Activated naive CD4-positive, alpha-beta T cell treated with anti-CD3 and anti-CD28 coated beads for 36 hours (primary cell): ENCODE results near the gene ADI1. TPM values are rescaled to one million over a fixed set of nuclear protein-coding genes. Genes with fewer than 3 reads are reported as not detected.

Source experiments
- CTCF ChIA-PET: fragments of 350-600 bp; sonication (Branson Sonifier 250); formaldehyde crosslinking; loops from one replicate; lab custom pipeline; 2021; ENCODE audit warnings: antibody characterized with exemption; lab: Charles Lee
- DNase-seq: peaks from one replicate; pipeline ENCODE4 v3.0.0-alpha.2; 2020
- H3K27ac Mint-ChIP-seq: one replicate; pipeline ENCODE4 v1.8.0; 2021; ENCODE audit warnings: mild to moderate bottlenecking, mixed read lengths
- H3K27me3 Mint-ChIP-seq: one replicate; pipeline ENCODE4 v1.8.0; 2021; ENCODE audit warnings: low read depth, mixed read lengths
- H3K36me3 Mint-ChIP-seq: one replicate; pipeline ENCODE4 v1.8.0; 2021; ENCODE audit warnings: low read depth, mixed read lengths
- H3K4me1 Mint-ChIP-seq: one replicate; pipeline ENCODE4 v1.8.0; 2021; ENCODE audit warnings: low read depth, mixed read lengths
- H3K4me3 Mint-ChIP-seq: one replicate; pipeline ENCODE4 v1.8.0; 2021; ENCODE audit warnings: mild to moderate bottlenecking, moderate library complexity, mixed read lengths
- H3K9me3 Mint-ChIP-seq: one replicate; pipeline ENCODE4 v1.8.0; 2021; ENCODE audit warnings: mixed read lengths
- intact Hi-C: fragments of 100-400 bp; cut with micrococcal nuclease; formaldehyde crosslinking; loops from one replicate; pipeline ENCODE4 v1.15.1; 2023
- total RNA-seq, 2 experiments: library from RNA; stranded (reverse); gene quantifications; one replicate each; pipeline ENCODE4 v1.2.3, GENCODE V29; 2021

Gene ADI1
- total RNA-seq, 2 experiments from 2014 or later, result 45.6 to 49.8 TPM

- no peak overlapping the region for H3K4me3 Mint-ChIP-seq
- intact Hi-C loops, result no loop called here
- no peak overlapping the region for H3K27ac Mint-ChIP-seq
- DNase-seq, result no peak
- no peaks in the 10 kb centered on the region for H3K27me3 Mint-ChIP-seq
- H3K4me1 Mint-ChIP-seq, result no peaks in the 10 kb centered on the region
- peaks cover 8% of the 10 kb centered on the region for H3K36me3 Mint-ChIP-seq
- no peaks in the 10 kb centered on the region for H3K9me3 Mint-ChIP-seq
- CTCF ChIA-PET, result no interaction called here
Observed at GRCh38 chr2:3489764-3490115, 29.6 kb downstream of the ADI1 start.

- Mint-ChIP-seq H3K4me1 (no peaks in the 10 kb centered on the region), H3K4me3 (no peak overlapping the region), H3K36me3 (peaks cover 8% of the 10 kb centered on the region), H3K9me3 (no peaks in the 10 kb centered on the region), H3K27me3 (no peaks in the 10 kb centered on the region), H3K27ac (no peak overlapping the region)
- intact Hi-C loops, result no loop called here
- no peak for DNase-seq
- CTCF ChIA-PET, result no interaction called here
Observed at GRCh38 chr2:3488855-3489763, 30.2 kb downstream of the ADI1 start.

GRCh38 chr2:3488061-3488531 is 31.2 kb downstream of the ADI1 start:
- CTCF ChIA-PET, result no interaction called here
- H3K27ac Mint-ChIP-seq, result no peak overlapping the region
- intact Hi-C loops, result no loop called here
- no peaks in the 10 kb centered on the region for H3K27me3 Mint-ChIP-seq
- no peaks in the 10 kb centered on the region for H3K4me1 Mint-ChIP-seq
- H3K9me3 Mint-ChIP-seq, result no peaks in the 10 kb centered on the region
- H3K36me3 Mint-ChIP-seq, result peaks cover 8% of the 10 kb centered on the region
- DNase-seq, result no peak
- no peak overlapping the region for H3K4me3 Mint-ChIP-seq

GRCh38 chr2:3487432-3487831 is 31.9 kb downstream of the ADI1 start:
- Mint-ChIP-seq H3K36me3 (peaks cover 8% of the 10 kb centered on the region), H3K27me3 (no peaks in the 10 kb centered on the region), H3K27ac (no peak overlapping the region), H3K9me3 (no peaks in the 10 kb centered on the region), H3K4me1 (no peaks in the 10 kb centered on the region), H3K4me3 (no peak overlapping the region)
- CTCF ChIA-PET, result no interaction called here
- intact Hi-C loops, result no loop called here
- DNase-seq, result no peak

GRCh38 chr2:3487028-3487425 is 32.3 kb downstream of the ADI1 start:
- Mint-ChIP-seq H3K4me1 (no peaks in the 10 kb centered on the region), H3K27ac (no peak overlapping the region), H3K36me3 (peaks cover 8% of the 10 kb centered on the region), H3K27me3 (no peaks in the 10 kb centered on the region), H3K4me3 (no peak overlapping the region), H3K9me3 (no peaks in the 10 kb centered on the region)
- no peak for DNase-seq
- CTCF ChIA-PET, result no interaction called here
- intact Hi-C loops, result no loop called here

- intact Hi-C loops, result no loop called here
- Mint-ChIP-seq H3K4me3 (no peak overlapping the region), H3K4me1 (no peaks in the 10 kb centered on the region)
Observed at GRCh38 chr2:3486047-3487027, 33.0 kb downstream of the ADI1 start.

GRCh38 chr2:3485166-3485565 is 34.2 kb downstream of the ADI1 start:
- Mint-ChIP-seq H3K36me3 (peaks cover 10% of the 10 kb centered on the region), H3K27ac (no peak overlapping the region), H3K9me3 (no peaks in the 10 kb centered on the region), H3K4me1 (peaks cover 2% of the 10 kb centered on the region), H3K4me3 (no peak overlapping the region), H3K27me3 (no peaks in the 10 kb centered on the region)
- intact Hi-C loops, result no loop called here
- DNase-seq, result no peak
- CTCF ChIA-PET, result no interaction called here

More at GRCh38 chr2:3486047-3487027, 33.0 kb downstream of the ADI1 start:
- Mint-ChIP-seq H3K27me3 (no peaks in the 10 kb centered on the region), H3K27ac (no peak overlapping the region), H3K9me3 (no peaks in the 10 kb centered on the region), H3K36me3 (peaks cover 10% of the 10 kb centered on the region)
- CTCF ChIA-PET, result no interaction called here
- no peak for DNase-seq

- Mint-ChIP-seq H3K27me3 (no peaks in the 10 kb centered on the region), H3K36me3 (peaks cover 14% of the 10 kb centered on the region), H3K4me1 (peaks cover 2% of the 10 kb centered on the region), H3K9me3 (no peaks in the 10 kb centered on the region), H3K27ac (no peak overlapping the region), H3K4me3 (no peak overlapping the region)
- CTCF ChIA-PET, result no interaction called here
- DNase-seq, result no peak
- intact Hi-C loops, result no loop called here
Observed at GRCh38 chr2:3483986-3484960, 35.1 kb downstream of the ADI1 start.

GRCh38 chr2:3483227-3483985 is 35.9 kb downstream of the ADI1 start:
- Mint-ChIP-seq H3K4me1 (peaks cover 2% of the 10 kb centered on the region), H3K27ac (no peak overlapping the region), H3K36me3 (peaks cover 18% of the 10 kb centered on the region), H3K9me3 (no peaks in the 10 kb centered on the region), H3K4me3 (no peak overlapping the region), H3K27me3 (no peaks in the 10 kb centered on the region)
- DNase-seq, result no peak
- CTCF ChIA-PET, result no interaction called here
- intact Hi-C loops, result no loop called here

GRCh38 chr2:3482363-3482821 is 36.9 kb downstream of the ADI1 start:
- Mint-ChIP-seq H3K4me1 (peaks cover 2% of the 10 kb centered on the region), H3K27me3 (no peaks in the 10 kb centered on the region), H3K27ac (no peak overlapping the region), H3K9me3 (no peaks in the 10 kb centered on the region), H3K4me3 (no peak overlapping the region), H3K36me3 (peaks cover 18% of the 10 kb centered on the region)
- intact Hi-C loops, result no loop called here
- no peak for DNase-seq
- CTCF ChIA-PET, result interaction anchor here (1.0 kb wide), 1 partner anchor 165 kb away, joined by 6 read pairs; no protein-coding TSS in a partner anchor

GRCh38 chr2:3481736-3482362 is 37.5 kb downstream of the ADI1 start:
- H3K4me1 Mint-ChIP-seq, result peaks cover 2% of the 10 kb centered on the region
- intact Hi-C loops, result no loop called here
- H3K36me3 Mint-ChIP-seq, result peaks cover 18% of the 10 kb centered on the region
- H3K27ac Mint-ChIP-seq, result no peak overlapping the region
- H3K9me3 Mint-ChIP-seq, result no peaks in the 10 kb centered on the region
- CTCF ChIA-PET, result interaction anchor here (1.0 kb wide), 1 partner anchor 166 kb away, joined by 6 read pairs; no protein-coding TSS in a partner anchor
- no peak overlapping the region for H3K4me3 Mint-ChIP-seq
- DNase-seq, result no peak
- H3K27me3 Mint-ChIP-seq, result no peaks in the 10 kb centered on the region
